ENCODE data around the gene PDE6D.

The PDE6D gene

GRCh38 chr2:231684314-231685223 is 96.5 kb downstream of the PDE6D start:
- H3K4me3 ChIP-seq (ENCODE audit: low read depth, low read length), result no peak overlapping the region
- DNase-seq (ENCODE audit: low read depth), result no peak
- no peak for TF ChIP-seq CTCF (IDR thresholded peaks at IDR 0.05; ENCODE audit: control insufficient read depth, extremely low read depth, insufficient read depth)

- TF ChIP-seq CTCF (IDR thresholded peaks at IDR 0.05; ENCODE audit: control insufficient read depth, extremely low read depth, insufficient read depth), result no peak
- no peak for DNase-seq (ENCODE audit: low read depth)
- H3K4me3 ChIP-seq (ENCODE audit: low read depth, low read length), result no peak overlapping the region
These were observed 97.5 kb downstream of the PDE6D start for GRCh38 chr2:231683292-231684235.

GRCh38 chr2:231682603-231683291 is 98.3 kb downstream of the PDE6D start:
- TF ChIP-seq CTCF (IDR thresholded peaks at IDR 0.05; ENCODE audit: control insufficient read depth, extremely low read depth, insufficient read depth), result no peak
- H3K4me3 ChIP-seq (ENCODE audit: low read depth, low read length), result no peak overlapping the region
- no peak for DNase-seq (ENCODE audit: low read depth)

All from LNCaP clone FGC (cell line).